ENCODE results near the gene IFI27L2.

GRCh38 chr14:94099006-94099405, 30.4 kb downstream of the IFI27L2 start:
- TF ChIP-seq ZNF274 (IDR thresholded peaks at IDR 0.05; ENCODE audit: borderline replicate concordance, extremely low read depth, low read length): no peak
- TF ChIP-seq CTCF (IDR thresholded peaks at IDR 0.05; ENCODE audit: control extremely low read depth in 1 of 3, insufficient read depth in 1 of 3, low read depth in 1 of 3, low read length in 3 of 3): no peak
- no peak for TF ChIP-seq POLR2A (IDR thresholded peaks at IDR 0.05; ENCODE audit: control extremely low read depth in 1 of 2, low read depth in 2 of 2, low read length in 2 of 2)
- TF ChIP-seq RXRA (IDR thresholded peaks at IDR 0.05; ENCODE audit: insufficient read depth, low read depth, low read length): no peak
- TF ChIP-seq CEBPB (IDR thresholded peaks at IDR 0.05; ENCODE audit: low read depth, low read length): no peak
- TF ChIP-seq RNF2 (IDR thresholded peaks at IDR 0.05; ENCODE audit: borderline replicate concordance, low read depth, low read length, missing control alignments, poor library complexity, severe bottlenecking): no peak
- TF ChIP-seq CHD2 (IDR thresholded peaks at IDR 0.05; ENCODE audit: low read length): no peak
- no peak for TF ChIP-seq HDAC2 (IDR thresholded peaks at IDR 0.05; ENCODE audit: borderline replicate concordance in 1 of 2, low read depth in 2 of 2, low read length in 2 of 2)
- no peak for TF ChIP-seq EZH2 (IDR thresholded peaks at IDR 0.05; ENCODE audit: low read depth, low read length, severe bottlenecking)
- no peak for TF ChIP-seq POLR2AphosphoS5 (IDR thresholded peaks at IDR 0.05; ENCODE audit: low read depth, low read length)
- TF ChIP-seq TAF7 (optimal IDR thresholded peaks at IDR 0.05; ENCODE audit: borderline replicate concordance, low read depth, low read length): no peak
- no peak for TF ChIP-seq MAX (IDR thresholded peaks at IDR 0.05)
